WERI-Rb-1 (cell line): ENCODE results near the gene NTS.

Source experiments
- DNase-seq: peaks from one replicate; pipeline ENCODE4 v3.0.0-alpha.2; 2020
- H3K27ac ChIP-seq: fragments of 250-450 bp; sonication (Bioruptor Pico); 2 replicates; pipeline ENCODE4 v1.5.1; 2020; ENCODE audit warnings: mild to moderate bottlenecking, moderate library complexity
- H3K27me3 ChIP-seq: fragments of 250-450 bp; sonication (Bioruptor Pico); 2 replicates; pipeline ENCODE4 v1.5.1; 2021; ENCODE audit warnings: mild to moderate bottlenecking, low read depth, moderate library complexity; ENCODE audit not compliant: insufficient read depth, severe bottlenecking
- H3K36me3 ChIP-seq: fragments of 250-450 bp; sonication (Bioruptor Pico); 2 replicates; pipeline ENCODE4 v1.5.1; 2020; ENCODE audit warnings: mild to moderate bottlenecking, moderate library complexity
- H3K4me3 ChIP-seq: 2 replicates; pipeline ENCODE4 v1.5.1; 2011; ENCODE audit warnings: low read depth, mild to moderate bottlenecking, control low read depth, low read length
- H3K9me3 ChIP-seq: fragments of 250-450 bp; sonication (Bioruptor Pico); 2 replicates; pipeline ENCODE4 v1.5.1; 2021; ENCODE audit warnings: mild to moderate bottlenecking, moderate library complexity; ENCODE audit not compliant: severe bottlenecking
- CTCF ChIP-seq: IDR thresholded peaks from 2 replicates; pipeline ENCODE4 v1.5.1; 2011; ENCODE audit warnings: low read depth, mild to moderate bottlenecking, control low read depth, inconsistent platforms, low read length

NTS gene

GRCh38 chr12:85834378-85834777 lies 39.7 kb upstream of the NTS start:
- TF ChIP-seq CTCF: no peak
- no peak overlapping the region for H3K4me3 ChIP-seq
- no peaks in the 10 kb centered on the region for H3K9me3 ChIP-seq
- no peaks in the 10 kb centered on the region for H3K27me3 ChIP-seq
- DNase-seq: no peak
- no peaks in the 10 kb centered on the region for H3K36me3 ChIP-seq
- no peak overlapping the region for H3K27ac ChIP-seq

- no peaks in the 10 kb centered on the region for H3K36me3 ChIP-seq
- H3K27ac ChIP-seq: no peak overlapping the region
- H3K9me3 ChIP-seq: no peaks in the 10 kb centered on the region
- H3K4me3 ChIP-seq: no peak overlapping the region
- DNase-seq: no peak
- TF ChIP-seq CTCF: no peak
- H3K27me3 ChIP-seq: no peaks in the 10 kb centered on the region
Measured at GRCh38 chr12:85835426-85836196, 38.5 kb upstream of the NTS start.

GRCh38 chr12:85836197-85837090 lies 37.7 kb upstream of the NTS start, which contains the start of gene RASSF9:
Gene RASSF9 (minus strand): TSS chr12:85836409. CDS start chr12:85836201, 208 bp downstream.
- no peak for DNase-seq
- Histone ChIP-seq H3K36me3 (no peaks in the 10 kb centered on the region), H3K27me3 (no peaks in the 10 kb centered on the region), H3K4me3 (no peak within 1 kb of the TSS), H3K27ac (no peak within 1 kb of the TSS), H3K9me3 (no peaks in the 10 kb centered on the region)
- TF ChIP-seq CTCF: no peak

- Histone ChIP-seq H3K27ac (no peak overlapping the region), H3K9me3 (no peaks in the 10 kb centered on the region), H3K4me3 (no peak overlapping the region), H3K36me3 (no peaks in the 10 kb centered on the region), H3K27me3 (no peaks in the 10 kb centered on the region)
- TF ChIP-seq CTCF: no peak
- DNase-seq: no peak
Measured at GRCh38 chr12:85843606-85844310, 30.3 kb upstream of the NTS start.

DNA sequence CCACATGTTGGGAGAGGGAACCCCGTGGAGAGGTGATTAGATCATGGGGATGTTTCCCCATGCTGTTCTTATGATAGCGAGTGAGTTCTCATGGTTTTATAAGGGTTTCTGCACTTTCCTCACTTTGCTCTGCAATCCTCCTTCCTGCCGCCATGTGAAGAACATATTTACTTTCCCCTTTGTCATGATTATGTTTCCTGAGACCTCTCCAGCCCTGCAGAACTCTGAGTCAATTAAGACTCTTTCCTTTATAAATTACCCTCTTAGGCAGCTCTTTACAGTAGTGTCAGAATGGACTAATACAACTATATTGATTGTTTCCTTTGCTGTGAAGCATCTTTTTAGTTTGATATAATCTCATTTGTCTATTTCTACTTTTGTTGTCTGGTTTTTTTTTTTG lies 24.8 kb upstream of the NTS start:
- H3K36me3 ChIP-seq: no peaks in the 10 kb centered on the region
- no peak for TF ChIP-seq CTCF
- DNase-seq: no peak
- no peaks in the 10 kb centered on the region for H3K27me3 ChIP-seq
- H3K27ac ChIP-seq: no peak overlapping the region
- H3K9me3 ChIP-seq: no peaks in the 10 kb centered on the region
- no peak overlapping the region for H3K4me3 ChIP-seq
